GM18861 (cell line): ENCODE data around the gene DDB1.
A peak's percentile ranks its signal among the peaks of the same experiment; 100 is the strongest.

Experiments
- ATAC-seq: cut with Tn5 transposase; IDR thresholded peaks from one replicate; pipeline ENCODE4 v1.9.1; 2021; ENCODE audit not compliant: unreplicated experiment

DDB1 gene

DNA sequence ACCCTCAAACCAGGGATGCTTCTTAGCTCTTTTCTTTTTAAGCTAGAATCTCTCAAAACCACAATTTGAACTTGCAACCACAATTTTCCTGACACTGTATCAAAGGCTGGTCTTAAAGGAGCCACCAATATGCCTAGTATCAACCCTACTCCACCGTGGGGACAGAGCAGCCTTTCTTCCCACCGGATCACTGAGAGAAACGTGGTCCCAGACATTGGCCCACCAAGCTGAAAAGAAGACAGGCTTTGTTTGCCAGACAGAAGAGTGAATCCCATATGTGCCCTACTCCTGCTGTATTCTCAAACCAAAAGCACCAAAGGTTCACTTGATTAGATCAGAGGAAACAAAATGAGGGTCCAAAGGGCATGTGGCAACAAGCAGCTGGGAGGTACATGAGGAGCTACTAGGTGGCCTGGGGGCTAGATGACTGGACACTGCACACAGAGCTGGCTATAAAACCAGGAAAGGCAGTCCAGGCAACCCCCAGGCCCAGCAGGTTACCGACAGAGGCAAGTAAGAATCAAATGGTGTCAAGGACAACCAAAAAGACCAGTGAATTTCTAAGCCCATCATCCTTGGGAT is 34.2 kb downstream of the DDB1 start:
- ATAC-seq: no peak

DNA sequence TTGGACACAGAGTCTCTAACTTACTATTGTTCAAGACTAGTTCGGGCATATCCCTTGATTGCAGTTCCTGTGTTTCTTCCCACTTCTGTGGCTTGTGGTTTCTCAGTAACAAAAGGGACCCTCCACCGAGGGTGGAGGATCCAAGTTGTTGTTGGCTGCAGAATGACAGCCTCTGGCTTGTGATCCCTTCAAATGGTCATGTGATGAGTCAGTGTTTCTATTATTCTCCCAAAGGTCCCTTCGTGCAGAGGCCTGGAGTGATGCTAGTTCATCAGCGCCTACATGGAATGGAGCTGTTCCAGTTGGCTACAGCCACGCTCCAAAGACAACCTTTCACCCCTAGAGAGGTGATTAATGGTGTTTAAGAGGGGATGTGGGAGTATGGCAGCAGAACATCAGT is 35.2 kb downstream of the DDB1 start:
- no peak for ATAC-seq

DNA sequence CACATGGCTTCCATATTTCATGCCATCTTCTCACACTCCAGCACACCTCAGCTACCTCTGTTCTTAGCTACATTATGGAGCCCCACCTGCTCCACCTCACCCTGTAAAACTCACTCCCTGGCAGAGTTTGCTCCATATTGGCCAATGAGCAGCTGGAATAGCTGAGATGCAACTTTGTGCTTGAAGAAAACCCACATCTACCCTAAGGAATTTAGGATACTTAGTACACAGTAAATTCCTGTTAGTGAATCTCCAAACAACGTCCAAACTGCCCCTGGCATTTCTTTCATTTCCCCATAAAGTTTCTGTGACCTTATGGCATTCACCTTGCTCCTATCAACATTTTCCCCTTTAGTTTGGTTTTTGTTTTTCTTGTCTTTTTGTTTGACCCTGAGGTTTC is 35.6 kb downstream of the DDB1 start:
- no peak for ATAC-seq

DNA sequence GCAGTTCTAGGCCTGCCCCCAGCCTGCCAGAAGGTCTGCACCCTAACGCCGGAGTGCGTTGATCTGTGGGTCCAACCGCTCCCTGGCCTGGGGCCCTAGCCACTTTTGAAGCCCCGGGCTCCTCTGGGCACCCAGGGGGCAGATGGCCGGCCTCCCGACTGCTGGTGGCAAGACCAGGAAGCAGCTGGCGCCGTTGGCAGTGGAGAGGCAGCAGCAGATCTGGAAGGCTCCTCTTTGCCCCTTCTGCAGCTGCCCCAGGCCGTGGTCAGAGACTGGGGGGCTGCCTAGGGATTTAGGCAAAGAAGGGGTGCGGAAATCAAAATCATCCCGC is 37.3 kb downstream of the DDB1 start:
- no peak for ATAC-seq

DNA sequence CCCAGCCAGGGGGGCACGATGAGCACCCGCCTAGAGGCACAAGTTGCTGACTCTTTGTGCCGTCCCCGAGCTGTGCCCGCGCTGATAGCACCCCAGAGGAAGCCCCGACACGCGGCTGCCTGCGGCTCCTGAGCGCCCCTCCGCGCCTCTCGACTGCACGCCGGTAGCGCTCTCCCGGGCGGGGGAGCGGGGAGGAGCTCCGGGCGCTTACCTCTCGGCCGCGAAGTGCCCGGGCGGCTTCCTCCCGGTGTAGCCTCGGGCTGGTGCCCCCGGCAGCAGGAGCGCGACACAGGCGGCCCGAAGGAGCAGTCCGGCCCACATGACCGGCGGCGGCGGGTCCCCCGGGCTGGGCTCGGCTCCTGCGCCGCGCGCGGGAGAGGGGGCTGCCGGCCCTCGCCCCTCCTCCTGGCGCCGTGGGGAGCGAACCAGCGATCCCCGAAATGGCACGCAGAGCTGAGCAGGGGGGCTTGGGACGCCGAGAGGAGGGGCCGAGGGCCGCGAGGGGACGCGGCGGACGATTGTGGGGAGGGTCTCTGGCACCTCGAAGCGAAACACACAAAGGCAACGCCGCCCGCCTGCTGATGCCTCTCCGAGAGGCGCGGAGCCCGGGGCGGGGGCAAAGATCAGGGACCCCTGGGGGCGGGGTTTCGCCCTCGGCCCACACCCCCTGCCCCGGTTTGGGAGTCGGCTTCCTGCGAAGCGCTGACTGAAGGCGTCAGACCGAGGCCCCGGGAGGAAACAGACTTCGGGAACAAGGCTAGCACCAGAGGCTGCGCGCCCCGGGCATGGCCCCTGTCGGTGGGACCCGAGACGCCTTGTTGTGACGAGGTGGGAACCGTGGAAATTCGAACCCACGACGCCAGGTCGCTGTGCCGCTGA is 37.9 kb downstream of the DDB1 start, which contains the start of gene VWCE:
VWCE (minus strand) TSS at position 600 of the 879 bp plus-strand sequence; CDS start at position 321, 279 bp downstream.
- ATAC-seq: peak; percentile 56

DNA sequence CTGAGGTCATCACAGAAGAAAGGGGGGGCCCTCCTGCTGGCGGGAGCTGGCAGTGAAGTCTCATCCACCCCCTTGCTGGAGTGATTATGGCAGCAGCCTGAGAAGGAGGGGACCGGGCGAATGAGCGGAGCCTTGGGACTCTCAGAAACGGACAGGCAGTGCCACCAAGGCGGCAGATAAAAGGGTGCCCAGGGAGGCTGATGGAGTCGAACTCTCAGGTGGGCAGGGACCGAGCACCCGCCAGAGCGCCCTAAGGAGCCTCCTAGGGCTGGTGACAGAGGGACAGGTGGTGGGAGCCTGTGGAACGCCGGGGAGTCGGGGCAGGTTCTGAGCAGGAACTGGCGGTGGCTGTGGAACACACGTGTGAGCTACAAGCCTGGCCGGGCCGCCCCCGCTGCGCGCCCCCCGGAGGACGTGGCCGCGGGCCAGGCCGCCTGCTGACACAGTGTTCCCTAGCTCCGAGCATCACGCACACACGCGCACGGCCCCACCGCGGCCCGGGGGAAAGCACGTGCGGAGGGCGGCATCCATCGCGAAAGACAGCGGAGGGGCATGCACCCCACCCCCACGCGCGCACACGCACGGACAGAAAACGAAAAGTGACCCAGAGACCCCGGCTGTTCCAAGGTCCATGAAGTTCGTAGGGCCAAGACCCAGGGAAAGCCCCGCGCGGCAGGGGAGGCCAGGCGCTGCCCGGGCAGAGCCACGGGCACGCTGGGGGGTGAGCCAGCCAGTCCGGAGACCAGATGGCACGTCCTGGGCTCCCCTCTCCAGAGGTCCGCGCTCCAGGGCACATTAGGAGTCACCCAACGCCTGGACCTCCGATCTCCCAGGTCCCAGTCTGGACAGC is 38.8 kb downstream of the DDB1 start:
- peak; percentile 16 for ATAC-seq

DNA sequence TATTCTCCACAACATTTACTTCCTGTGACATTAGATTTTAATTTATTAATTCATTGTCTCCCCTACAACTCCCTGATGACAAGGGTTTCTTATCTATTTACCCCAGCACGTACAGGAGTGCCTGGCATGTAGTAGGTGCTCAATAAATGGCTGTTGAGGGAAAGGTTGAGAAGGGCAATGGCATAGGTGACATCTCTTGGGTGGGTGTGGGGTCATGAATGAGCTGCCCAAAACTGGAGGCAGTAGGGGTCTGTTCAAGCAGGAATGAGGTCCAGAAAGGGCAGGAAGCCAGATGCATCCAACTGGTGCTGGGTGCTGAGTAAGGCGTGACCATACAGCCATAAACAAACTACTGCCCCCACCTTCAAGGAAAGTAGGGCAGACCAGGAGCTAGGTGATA is 40.5 kb downstream of the DDB1 start:
- no peak for ATAC-seq

DNA sequence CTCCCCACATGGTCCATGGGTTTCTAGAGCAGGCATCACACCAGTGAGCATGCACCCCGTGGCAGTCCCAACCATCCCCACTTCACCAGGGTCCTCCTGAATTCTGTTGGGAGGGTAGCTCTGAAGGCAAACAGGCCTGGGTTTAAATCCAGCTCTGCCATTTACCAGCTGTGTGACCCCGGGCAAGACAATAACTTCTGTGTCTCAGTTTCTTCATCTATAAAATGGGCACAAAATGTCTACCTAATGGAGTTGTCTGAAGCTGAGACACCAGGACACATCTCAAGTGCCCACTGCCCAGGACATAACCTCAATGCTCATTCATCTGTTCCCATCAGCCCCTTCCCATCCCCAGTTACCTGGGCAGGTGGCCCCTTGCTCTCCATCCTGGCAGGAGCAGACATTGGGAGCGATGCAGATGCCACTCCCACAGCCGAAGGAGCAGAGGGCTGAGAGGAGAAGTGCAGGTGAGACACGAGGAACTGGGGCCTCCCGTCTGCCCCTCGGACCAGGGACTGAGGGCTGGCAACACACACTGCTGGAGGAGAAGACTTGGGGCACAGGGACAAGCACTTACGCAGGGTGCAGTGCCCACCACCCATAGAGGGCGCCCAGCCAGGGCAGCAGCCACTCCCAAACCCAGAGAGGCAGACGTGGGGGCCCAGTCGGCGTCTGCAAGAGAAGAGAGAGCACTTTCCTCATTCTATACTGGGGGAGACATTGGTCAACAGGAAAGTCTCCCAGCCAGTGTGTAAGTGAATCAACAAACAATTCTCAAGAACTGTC is 41.8 kb downstream of the DDB1 start:
- ATAC-seq: no peak

DNA sequence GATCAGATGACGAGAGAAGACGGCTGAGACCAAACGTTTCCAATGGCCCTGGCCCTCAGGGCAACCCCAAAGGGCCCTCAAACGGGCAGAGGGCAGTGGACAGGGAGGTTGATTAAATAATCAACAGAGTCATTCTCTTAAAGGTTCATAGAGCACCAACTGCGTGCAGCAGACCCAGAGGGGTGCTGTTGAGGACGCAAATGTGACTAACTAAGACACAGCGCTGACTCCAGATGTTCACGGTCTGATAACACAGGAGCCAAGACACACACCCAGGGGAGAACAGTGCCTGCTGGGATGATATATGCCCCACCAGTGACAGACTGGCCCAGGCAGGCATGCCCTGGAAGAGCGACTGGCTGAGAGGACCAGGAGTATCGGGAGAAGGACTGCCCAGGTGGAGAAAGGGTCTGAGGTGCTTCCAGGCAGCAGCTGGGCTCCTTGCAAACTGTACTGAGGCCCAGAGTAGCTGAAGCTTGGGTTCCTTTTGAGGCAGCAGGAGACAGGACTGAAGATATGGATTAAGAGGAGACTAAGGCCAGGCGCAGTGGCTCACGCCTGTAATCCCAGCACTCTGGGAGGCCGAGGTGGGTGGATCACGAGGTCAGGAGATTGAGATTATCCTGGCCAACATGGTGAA is 45.4 kb downstream of the DDB1 start:
- ATAC-seq: no peak

DNA sequence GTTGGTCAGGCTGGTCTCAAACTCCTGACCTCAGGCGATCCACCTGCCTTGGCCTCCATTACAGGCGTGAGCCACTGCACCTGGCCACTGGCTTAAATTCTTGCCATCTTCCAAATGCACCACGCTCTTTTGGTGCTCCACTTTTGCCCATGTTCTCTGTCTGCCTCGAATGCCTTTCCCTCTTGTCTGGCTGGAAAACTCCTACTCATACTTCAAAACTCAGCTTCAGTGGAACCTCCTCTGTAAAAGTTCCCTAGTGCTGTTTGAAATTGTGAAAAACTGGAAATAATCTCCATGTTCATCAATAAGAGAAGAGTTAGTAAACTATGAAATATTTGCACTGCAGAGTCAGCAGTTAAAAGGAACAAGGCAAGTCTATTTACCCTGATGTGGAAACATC is 49.3 kb downstream of the DDB1 start:
- ATAC-seq: no peak

DNA sequence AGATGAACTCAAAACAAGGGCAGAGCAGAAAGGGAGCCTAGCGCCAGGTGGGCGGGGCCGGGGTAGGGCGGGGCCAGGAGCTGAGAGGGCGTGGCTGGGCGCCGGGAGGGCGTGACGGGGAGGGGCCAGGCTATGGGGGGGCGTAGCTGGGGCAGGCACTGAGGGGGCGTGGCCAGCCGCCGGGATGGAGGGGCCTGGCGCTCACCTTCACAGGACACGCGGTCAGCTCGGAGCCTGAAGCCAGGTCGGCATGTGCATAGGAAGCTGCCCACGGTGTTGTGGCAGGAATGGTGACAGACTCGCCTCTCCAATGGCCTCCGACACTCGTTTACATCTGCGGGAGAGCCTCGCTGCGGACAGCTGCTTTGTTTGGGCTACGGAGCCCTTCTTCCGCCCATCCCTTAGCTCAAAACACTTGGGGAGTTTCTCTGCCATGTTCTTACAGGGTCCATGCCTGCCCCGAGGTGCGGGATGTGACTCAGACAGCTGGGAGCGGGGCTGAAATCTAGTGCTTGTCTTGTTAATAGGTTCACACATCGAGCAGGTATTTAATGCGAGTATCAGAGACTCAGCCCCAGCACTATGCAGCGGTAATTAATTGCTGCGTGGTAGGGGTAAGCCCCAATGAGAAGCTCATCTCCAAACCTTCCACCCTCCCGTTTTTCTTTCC is 51.2 kb downstream of the DDB1 start:
- ATAC-seq: no peak

DNA sequence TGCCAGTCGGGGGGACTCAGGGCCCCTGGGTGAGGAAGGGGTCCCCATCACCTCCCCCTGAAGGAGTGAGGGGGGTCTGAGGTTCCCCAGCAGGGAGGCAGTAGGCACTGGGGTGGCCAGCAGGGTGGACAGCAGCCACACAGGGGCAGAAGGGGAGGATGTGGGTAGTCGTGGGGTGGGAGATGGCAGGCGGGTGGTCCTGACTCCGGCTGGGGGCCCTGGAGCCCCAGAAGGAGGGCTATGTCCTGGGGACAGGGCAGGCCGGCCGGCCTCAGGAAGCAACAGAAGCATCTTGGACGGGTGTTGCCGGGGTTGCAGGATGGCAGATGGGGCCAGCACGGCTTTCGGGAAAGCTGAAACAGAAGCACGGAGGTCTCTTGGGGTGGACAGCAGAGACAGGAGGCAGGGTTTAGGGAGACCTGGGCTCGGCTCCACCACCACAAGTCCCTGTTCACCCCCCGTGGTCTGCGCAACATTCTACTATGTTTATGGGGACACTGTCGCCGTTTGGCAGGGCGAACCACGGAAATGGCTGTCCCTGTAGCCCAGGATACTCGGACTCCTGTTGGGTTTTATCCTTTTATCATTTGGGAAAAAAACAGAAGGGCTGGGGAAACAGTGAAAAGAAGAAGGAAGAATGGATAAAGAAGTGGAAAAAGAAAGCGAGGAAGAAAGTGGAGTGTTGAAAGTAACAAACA is 51.9 kb downstream of the DDB1 start:
- ATAC-seq: no peak

DNA sequence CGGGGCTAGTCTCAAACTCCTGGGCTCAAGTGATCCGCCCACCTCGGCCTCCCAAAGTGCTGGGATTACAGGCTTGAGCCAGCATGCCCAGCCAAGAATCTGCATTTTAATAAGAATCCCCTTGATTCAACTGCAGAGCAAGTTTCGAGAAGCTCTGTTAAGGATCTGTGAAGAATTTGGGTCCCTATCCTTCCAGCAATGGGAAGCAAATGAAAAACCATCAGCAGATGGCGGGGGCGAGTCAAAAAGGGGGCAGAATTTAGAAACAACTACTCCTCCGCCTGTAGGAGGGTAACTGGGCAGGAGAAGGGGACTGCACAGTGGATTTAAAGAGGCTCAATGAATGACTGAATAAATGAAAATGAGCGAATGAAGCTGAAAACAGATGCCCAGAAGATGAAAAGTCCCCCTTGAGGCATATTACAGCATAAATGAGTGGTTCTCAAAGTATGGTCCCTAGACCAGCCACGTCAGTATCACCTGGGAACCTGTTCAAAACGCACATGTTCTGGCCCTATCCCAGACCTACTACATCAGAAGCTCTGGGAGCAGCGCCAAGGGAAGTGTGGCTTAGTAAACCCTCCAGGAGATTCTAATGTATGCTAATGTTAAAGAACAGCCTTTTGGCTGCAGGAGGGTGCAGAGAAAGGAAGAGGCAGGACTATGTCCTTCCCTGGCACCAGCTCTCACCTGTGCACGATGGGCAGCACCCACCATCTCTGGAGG is 52.8 kb downstream of the DDB1 start:
- ATAC-seq: no peak

DNA sequence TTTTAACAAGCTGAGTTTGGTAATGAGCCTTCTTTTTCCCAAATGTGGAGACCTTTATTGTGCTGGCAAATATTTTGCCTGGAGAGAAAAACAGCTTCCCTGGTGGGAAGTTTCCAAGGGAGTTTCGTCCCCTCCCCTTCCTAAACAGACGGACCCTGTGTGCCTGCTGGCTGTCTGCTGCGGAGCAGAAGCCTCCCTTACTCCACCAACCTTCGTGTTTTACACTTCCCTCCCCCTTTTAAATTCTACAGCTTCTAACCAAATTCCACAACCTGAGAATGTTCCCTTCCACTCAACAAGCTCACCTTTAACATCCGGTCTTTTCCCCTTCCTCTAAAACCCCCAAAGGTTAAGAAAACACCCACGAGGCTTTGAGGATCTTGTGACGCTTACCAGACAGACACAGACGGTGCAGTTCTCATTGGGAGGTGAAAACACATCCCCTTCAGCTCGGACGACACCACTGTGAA is 54.9 kb downstream of the DDB1 start:
- no peak for ATAC-seq

DNA sequence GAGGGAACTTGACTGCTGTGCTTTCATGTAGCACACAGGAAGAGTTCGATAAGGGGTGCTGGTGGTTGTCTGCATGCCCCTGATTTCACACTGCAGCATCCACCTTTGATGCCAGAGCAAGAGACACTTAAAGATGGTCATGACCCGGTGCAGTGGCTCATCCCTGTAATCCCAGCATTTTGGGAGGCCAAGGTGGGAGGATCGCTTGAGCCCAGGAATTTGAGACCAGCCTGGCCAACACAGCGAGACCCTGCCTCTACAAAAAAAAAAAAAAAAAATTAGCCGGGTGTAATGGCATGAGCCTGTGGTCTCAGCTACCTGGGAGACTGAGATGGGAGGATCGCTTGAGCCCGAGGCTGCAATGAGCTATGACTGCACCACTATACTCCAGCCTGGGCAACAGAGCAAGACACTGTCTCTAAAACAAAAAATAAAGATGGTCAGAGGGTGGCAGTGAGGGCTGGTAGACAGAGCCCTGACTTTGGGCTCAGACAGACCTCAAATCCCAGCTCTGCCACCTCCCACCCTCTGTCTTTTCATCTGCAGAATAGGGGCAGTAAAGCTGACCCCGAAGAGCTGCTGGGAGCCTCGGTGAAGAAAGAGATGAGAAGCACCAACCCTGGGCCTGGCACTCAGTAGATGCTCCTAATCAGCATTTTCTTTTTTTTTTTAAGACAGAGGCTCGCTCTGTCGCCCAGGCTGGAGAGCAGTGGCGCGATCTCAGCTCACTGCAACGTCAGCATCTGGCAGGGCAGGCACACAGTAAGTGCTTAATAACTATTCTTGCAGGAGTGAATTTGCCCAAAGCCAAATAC is 55.5 kb downstream of the DDB1 start:
- no peak for ATAC-seq

DNA sequence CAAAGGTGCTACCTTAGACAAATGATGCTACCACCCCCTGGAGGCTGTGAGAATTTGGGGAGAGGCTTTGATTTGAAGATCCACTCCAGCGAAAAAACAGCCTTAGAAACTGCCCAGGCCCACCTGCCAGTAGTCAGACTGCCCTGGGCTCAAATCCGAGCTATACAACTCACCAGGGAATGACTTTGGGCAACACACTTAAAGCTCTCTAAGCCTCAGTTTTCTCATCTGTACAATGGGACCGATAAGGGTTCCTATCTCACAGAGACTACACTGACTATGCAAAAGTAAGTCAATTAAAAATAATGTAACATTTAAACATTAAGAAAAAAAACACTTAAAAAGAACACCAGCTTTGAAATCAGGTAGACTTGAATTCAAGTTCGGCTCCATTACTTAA is 57.7 kb downstream of the DDB1 start:
- no peak for ATAC-seq

DNA sequence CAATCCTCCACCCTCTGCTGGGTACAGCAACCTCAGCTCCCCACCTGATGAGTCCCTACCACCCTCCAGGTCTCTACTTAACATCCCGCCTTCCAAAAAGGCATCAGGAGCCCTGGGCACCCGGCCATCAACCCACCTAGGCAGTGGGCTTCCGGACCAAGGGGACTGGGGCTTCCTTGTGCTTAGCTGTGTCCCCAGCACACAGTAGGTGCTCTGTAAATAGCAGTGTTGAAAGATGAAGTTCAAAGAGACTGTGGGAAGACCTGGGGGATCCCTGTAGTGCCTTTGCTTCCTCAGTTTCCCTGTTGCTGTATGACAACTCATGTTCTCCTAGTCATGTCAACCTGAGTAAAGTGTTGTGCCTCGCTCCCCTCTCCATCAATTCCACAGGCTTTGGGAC is 58.8 kb downstream of the DDB1 start:
- ATAC-seq: no peak
